DMS153 (cell line): ENCODE data around the gene DONSON.

Experiments
- DNase-seq: peaks from one replicate; lab custom pipeline; 2025; lab: John Stamatoyannopoulos, UW

DONSON gene

DNA sequence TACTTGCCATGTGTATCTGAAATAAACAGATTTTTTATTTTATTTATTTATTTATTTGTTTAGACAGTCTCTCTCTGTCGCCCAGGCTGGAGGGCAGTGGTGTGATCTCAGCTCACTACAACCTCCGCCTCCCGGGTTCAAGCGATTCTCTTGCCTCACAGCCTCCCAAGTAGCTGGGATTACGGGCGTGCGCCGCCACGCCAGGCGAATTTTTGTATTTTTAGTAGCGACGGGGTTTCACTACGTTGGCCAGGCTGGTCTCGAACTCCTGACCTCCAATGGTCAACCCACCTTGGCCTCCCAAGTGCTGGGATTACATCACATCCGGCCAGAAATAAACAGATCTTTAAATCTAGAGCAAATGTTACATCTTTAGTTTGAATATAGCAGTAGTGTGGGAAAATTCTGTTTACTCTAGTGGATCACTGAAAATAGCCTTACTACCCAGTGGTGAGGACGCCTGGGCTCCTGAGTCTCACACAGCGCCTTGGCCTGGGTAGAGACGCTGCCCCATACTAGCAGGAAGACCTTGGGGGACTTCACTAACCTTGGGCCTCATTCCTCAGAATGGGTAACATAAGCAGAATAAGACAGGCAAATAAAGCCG is 47.3 kb downstream of the DONSON start:
- no peak for DNase-seq

DNA sequence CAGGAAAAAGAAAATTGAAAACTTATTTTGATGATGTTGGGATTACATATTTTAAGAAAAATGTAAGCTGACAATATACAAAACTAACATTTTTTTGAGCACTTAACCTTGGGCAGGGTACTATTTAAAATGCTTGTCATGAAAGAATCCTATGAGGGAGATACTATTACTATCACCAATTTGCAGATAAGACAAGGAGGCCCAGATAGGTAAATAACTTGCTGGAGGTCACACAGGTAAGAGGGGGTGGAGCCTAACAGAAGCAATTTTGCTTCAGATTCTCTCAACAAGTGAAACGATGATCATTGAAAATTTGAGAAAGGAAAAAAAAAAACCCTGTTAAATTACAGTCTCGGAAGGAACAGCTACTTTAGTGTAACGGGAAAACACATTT is 47.8 kb downstream of the DONSON start:
- no peak for DNase-seq

DNA sequence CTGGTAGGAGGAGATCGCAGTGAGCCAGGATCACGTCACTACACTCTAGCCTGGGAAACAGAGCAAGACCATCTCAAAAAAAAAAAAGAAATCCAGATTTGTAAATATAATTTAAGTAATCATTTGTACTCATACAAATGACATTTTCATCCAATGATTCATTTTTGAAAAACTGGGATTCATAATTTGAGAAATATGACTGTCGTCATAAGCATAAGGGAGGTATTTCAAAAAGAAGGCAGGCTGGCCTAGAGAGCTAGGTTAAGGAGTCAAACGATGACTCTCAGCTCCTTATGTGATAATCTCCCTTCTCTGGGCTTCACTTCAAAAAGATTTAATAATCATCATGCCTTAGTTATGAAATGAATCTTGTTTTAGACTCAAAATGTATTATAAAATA is 48.9 kb downstream of the DONSON start:
- DNase-seq: no peak

GRCh38 chr21:33537212-33537611 is 51.3 kb downstream of the DONSON start:
- DNase-seq: no peak

GRCh38 chr21:33531007-33531406 is 57.5 kb downstream of the DONSON start:
- DNase-seq: no peak
